ENCODE measurements around the gene COL13A1.

- TF ChIP-seq YY1 (IDR thresholded peaks at IDR 0.05; ENCODE audit: insufficient read depth, insufficient read length), result no peak
- no peak for TF ChIP-seq SUZ12 (IDR thresholded peaks at IDR 0.05; ENCODE audit: extremely low read depth, insufficient read depth, insufficient read length)
- TF ChIP-seq ZNF274 (IDR thresholded peaks at IDR 0.05; ENCODE audit: low read depth, low read length), result no peak
Measured at GRCh38 chr10:69861251-69862240, 59.8 kb downstream of the COL13A1 start.

All from NT2/D1 (cell line).